ENCODE data around the gene GRIK5.
"Not testable (repeated sequence)": the region's sequence is repeated elsewhere in the genome, so short reads cannot be mapped to it uniquely, and the experiment has no call there.

The GRIK5 gene

GRCh38 chr19:41993612-41994483 lies 76.2 kb downstream of the GRIK5 start, which contains the start of gene ATP1A3:
Gene ATP1A3, minus strand, starts transcription at chr19:41994230. Its CDS starts 154 bp downstream, at chr19:41994076.
- Histone ChIP-seq H3K27ac (ENCODE audit: low read depth, low read length) (0 out of 2 replicates have a peak within 1 kb of the TSS, but pooled peaks have one; percentile 3), H3K9me3 (ENCODE audit: control insufficient read depth, insufficient read depth, low read length) (no peaks in the 10 kb centered on the region), H4K20me1 (ENCODE audit: control insufficient read depth, insufficient read depth, low read depth, low read length) (peaks cover 6% of the 10 kb centered on the region; the same call in 1 of the 2 replicates), H3F3A (ENCODE audit: control insufficient read depth, insufficient read depth) (no peaks in the 10 kb centered on the region; the same call in 1 of the 2 replicates), H3K36me3 (ENCODE audit: control insufficient read depth, low read length) (no peaks in the 10 kb centered on the region), H3K4me3 (ENCODE audit: low read length) (peak within 1 kb of the TSS; percentile 83), H3K4me2 (ENCODE audit: low read length) (peak within 1 kb of the TSS; percentile 98), H3K9me2 (replicated peaks; ENCODE audit: control insufficient read depth, low read length) (no peaks in the 10 kb centered on the region), H3K27me3 (ENCODE audit: control insufficient read depth, low read length) (peaks cover 14% of the 10 kb centered on the region), H3K4me1 (ENCODE audit: control insufficient read depth, low read length) (peaks cover 52% of the 10 kb centered on the region), H3K79me2 (ENCODE audit: control insufficient read depth, low read length) (peaks cover 16% of the 10 kb centered on the region)
- TF ChIP-seq EZH2phosphoT487 (IDR thresholded peaks at IDR 0.05; ENCODE audit: borderline replicate concordance, low read length): no peak
- TF ChIP-seq CTCF (IDR thresholded peaks at IDR 0.05; ENCODE audit: low read depth, low read length, poor library complexity, severe bottlenecking): no peak

- H3K4me3 ChIP-seq (ENCODE audit: low read length); H4K20me1 ChIP-seq (ENCODE audit: control insufficient read depth, insufficient read depth, low read depth, low read length); H3K27ac ChIP-seq (ENCODE audit: low read depth, low read length); H3K27me3 ChIP-seq (ENCODE audit: control insufficient read depth, low read length); H3K9me3 ChIP-seq (ENCODE audit: control insufficient read depth, insufficient read depth, low read length); H3K9me2 ChIP-seq (replicated peaks; ENCODE audit: control insufficient read depth, low read length); H3F3A ChIP-seq (ENCODE audit: control insufficient read depth, insufficient read depth): not testable (repeated sequence)
- Histone ChIP-seq H3K36me3 (ENCODE audit: control insufficient read depth, low read length) (peaks cover 10% of the 10 kb centered on the region; the same call in 1 of the 2 replicates), H3K4me2 (ENCODE audit: low read length) (peak overlapping the region; percentile 98; the same call in 1 of the 2 replicates), H3K79me2 (ENCODE audit: control insufficient read depth, low read length) (peaks cover 16% of the 10 kb centered on the region), H3K4me1 (ENCODE audit: control insufficient read depth, low read length) (peaks cover 39% of the 10 kb centered on the region)
Measured at GRCh38 chr19:41991925-41992569, 78.0 kb downstream of the GRIK5 start.

DNA sequence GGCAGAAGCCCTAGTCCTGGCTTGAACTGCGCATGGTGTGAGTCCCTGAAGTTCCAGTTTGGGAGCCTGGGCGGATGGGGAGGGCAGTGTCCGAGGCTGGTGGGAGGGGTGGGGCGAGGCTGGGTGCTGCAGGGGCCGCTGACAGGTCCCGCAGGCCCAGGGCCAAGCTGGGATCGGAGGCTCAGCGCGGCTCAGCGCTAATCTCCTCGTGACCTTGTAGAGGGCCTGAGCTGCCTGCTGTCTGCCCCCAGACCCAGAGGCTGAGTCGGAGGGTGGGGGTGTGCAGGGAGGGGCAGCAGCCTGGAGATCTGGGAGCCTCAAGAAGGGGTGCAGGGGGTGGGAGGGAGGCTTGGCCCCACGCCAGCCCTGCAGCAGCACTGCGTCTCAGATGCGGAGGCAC lies 79.0 kb downstream of the GRIK5 start:
- H3K9me3 ChIP-seq (ENCODE audit: control insufficient read depth, insufficient read depth, low read length): no peaks in the 10 kb centered on the region
- no peak overlapping the region for H3K27ac ChIP-seq (ENCODE audit: low read depth, low read length)
- TF ChIP-seq CTCF (IDR thresholded peaks at IDR 0.05; ENCODE audit: low read depth, low read length, poor library complexity, severe bottlenecking): no peak
- no peak for TF ChIP-seq EZH2phosphoT487 (IDR thresholded peaks at IDR 0.05; ENCODE audit: borderline replicate concordance, low read length)
- H3K9me2 ChIP-seq (replicated peaks; ENCODE audit: control insufficient read depth, low read length): no peaks in the 10 kb centered on the region
- no peak overlapping the region for H3K4me3 ChIP-seq (ENCODE audit: low read length)
- H3K4me1 ChIP-seq (ENCODE audit: control insufficient read depth, low read length): peaks cover 29% of the 10 kb centered on the region
- H4K20me1 ChIP-seq (ENCODE audit: control insufficient read depth, insufficient read depth, low read depth, low read length): peaks cover 6% of the 10 kb centered on the region; the same call in 1 of the 2 replicates
- H3K36me3 ChIP-seq (ENCODE audit: control insufficient read depth, low read length): peaks cover 15% of the 10 kb centered on the region; the same call in 1 of the 2 replicates
- H3F3A ChIP-seq (ENCODE audit: control insufficient read depth, insufficient read depth): no peaks in the 10 kb centered on the region
- H3K4me2 ChIP-seq (ENCODE audit: low read length): no peak overlapping the region
- H3K27me3 ChIP-seq (ENCODE audit: control insufficient read depth, low read length): no peaks in the 10 kb centered on the region
- H3K79me2 ChIP-seq (ENCODE audit: control insufficient read depth, low read length): peaks cover 16% of the 10 kb centered on the region

Measured in DOHH2 (cell line).